ENCODE results near the gene PRRG1.
"Not testable (repeated sequence)": the region's sequence is repeated elsewhere in the genome, so short reads cannot be mapped to it uniquely, and the experiment has no call there.

Gene PRRG1

DNA sequence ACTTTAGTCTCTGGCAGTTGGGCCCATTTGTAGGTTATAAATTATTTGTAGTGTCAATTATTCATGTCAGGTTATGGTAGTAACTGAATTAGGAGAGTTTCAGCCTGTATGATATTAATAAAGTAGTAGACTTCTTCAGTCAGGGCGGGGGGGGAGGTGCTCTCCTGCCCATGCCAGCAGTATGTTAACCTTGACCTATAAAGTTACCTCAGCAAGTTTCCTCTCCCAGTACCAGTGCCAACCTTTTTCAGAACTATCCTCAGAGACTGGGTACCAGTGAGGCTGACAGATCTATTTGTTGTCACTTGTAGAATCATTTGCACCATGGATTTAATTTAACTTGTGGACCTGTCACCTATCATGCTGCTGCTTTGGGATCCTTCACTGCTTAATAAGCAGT lies 88.0 kb downstream of the PRRG1 start:
- no peak for FAIRE-seq
- no peak for DNase-seq (ENCODE audit: insufficient read length)

DNA sequence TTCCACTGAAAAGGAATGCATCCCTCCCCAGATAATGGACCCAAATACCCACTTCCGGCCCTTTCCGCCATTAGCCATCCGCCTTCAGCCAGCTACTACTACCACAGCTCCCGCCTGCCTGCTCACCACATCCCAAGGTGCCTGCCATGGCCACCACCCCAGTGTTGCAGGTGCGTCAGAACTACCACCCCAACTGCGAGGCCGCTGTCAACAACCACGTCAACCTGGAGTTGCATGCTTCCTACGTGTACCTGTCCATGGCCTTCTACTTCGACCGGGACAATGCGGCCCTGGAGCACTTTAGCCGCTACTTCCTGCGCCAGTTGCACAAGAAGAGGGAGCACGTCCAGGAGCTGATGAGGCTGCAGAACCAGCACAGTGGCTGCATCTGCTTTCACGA lies 92.2 kb downstream of the PRRG1 start:
- no peak for TF ChIP-seq POLR2A (IDR thresholded peaks at IDR 0.05; ENCODE audit: low read depth, low read length)
- TF ChIP-seq POLR2AphosphoS5 (IDR thresholded peaks at IDR 0.05; ENCODE audit: low read depth, low read length) = no peak
- TF ChIP-seq TAF1 (IDR thresholded peaks at IDR 0.05; ENCODE audit: borderline replicate concordance, low read depth, low read length) = no peak
- no peak for FAIRE-seq

More for the DNA sequence above, 88.0 kb downstream of the PRRG1 start:
- no peak for TF ChIP-seq POLR2A (IDR thresholded peaks at IDR 0.05; ENCODE audit: low read depth, low read length)
- TF ChIP-seq TAF1 (IDR thresholded peaks at IDR 0.05; ENCODE audit: borderline replicate concordance, low read depth, low read length) = no peak
- TF ChIP-seq POLR2AphosphoS5 (IDR thresholded peaks at IDR 0.05; ENCODE audit: low read depth, low read length) = no peak

DNA sequence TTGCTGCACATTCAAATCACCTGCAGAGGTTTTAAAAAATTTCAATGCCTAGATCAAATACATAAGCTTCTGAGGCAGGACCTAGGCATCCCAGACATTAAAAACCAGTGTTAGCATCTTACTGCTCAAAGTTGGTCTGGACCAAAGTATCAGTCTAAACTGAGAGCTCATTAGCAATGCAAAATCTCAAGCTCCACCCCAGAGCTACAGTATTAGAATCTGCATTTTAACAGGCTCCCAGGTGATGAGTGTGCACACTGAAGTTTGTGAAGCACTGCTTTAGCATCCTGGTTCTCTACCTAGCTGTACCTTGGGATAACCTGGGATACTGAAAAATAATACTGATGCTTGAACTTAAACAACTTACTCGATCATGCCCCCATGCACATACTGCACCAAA lies 96.0 kb downstream of the PRRG1 start:
- no peak for FAIRE-seq
- no peak for TF ChIP-seq POLR2AphosphoS5 (IDR thresholded peaks at IDR 0.05; ENCODE audit: low read depth, low read length)
- TF ChIP-seq TAF1 (IDR thresholded peaks at IDR 0.05; ENCODE audit: borderline replicate concordance, low read depth, low read length) = no peak
- TF ChIP-seq POLR2A (IDR thresholded peaks at IDR 0.05; ENCODE audit: low read depth, low read length) = no peak
- no peak for DNase-seq (ENCODE audit: insufficient read length)

More for the DNA sequence above, 92.2 kb downstream of the PRRG1 start:
- DNase-seq (ENCODE audit: insufficient read length) = no peak

DNA sequence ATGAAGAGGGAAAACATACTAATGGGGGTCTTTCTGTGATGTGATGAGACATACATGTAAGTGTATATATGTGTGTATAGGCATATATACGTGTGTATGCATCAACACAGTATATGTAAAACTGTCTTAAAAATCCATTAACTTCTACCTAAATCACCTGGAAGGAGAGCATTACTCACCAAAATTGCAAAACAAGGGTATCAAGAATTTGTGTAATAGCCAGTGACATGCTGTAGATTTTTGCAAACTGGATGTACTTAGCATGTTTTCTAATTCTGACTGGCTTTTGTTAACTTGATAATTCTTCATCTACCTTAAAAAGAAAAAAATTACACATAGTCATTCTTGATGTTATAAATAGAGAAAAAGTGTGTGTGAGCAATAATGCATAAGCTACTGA lies 104.7 kb downstream of the PRRG1 start:
- FAIRE-seq (no peak), DNase-seq (ENCODE audit: insufficient read length) (no peak)
- no peak for TF ChIP-seq POLR2AphosphoS5 (IDR thresholded peaks at IDR 0.05; ENCODE audit: low read depth, low read length)
- TF ChIP-seq TAF1 (IDR thresholded peaks at IDR 0.05; ENCODE audit: borderline replicate concordance, low read depth, low read length) = no peak

DNA sequence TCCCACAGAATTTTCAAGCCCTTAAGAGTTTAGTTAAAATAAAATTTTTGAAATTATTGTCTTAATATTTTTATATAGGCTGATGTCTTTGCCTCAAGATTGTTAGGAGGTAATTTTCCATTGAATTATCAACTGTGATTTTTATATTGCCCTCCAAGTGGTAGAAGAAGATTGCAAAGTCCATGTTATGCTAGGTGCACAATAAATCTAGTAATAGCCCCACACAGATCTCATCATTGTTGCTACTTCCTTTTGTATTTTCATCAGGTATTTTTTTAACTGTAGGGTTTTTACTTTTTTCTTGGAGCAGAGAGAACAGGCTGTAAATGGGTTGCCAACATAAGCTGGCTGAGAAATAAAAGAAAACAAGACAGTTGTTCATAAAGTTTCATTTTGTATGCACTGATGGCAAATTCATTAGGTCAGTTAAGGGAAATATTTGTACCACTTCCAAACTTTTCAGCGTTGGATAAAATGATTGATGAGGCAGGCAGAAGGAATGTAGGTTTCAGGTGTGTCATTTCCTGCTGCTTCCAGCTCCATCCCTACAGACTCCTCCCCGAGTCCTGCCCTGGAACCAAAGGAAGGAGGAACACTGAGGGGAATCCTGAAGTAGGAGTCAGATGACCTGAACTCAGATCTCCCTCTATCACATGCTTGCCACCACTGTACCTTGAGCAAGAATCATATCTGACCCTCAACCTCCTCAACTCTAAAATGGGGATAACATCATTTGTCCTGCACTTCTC lies 105.5 kb downstream of the PRRG1 start:
- DNase-seq (ENCODE audit: insufficient read length) (no peak), FAIRE-seq (no peak)
- TF ChIP-seq POLR2AphosphoS5 (IDR thresholded peaks at IDR 0.05; ENCODE audit: low read depth, low read length) = no peak
- TF ChIP-seq TAF1 (IDR thresholded peaks at IDR 0.05; ENCODE audit: borderline replicate concordance, low read depth, low read length) = no peak
- TF ChIP-seq POLR2A (IDR thresholded peaks at IDR 0.05; ENCODE audit: low read depth, low read length) = no peak

DNA sequence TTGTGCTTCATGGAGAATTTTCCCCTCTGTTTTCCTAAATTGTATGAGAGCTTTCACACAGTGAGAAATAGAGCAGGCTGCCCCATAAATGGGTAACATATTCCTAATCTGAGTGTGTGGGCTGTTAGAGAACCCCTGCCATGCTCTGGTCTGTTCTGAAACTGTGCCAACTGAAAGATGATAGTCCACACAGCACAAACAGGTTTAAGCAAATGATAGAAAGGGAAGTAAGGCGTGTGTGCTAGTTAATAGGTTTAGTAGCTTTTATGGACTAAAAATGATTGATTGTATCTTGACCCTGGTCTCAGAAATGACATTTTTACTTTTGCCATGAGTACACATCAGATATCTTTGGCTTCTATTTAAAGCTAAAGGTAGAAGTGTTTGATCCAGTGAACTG lies 106.2 kb downstream of the PRRG1 start:
- FAIRE-seq (no peak), DNase-seq (ENCODE audit: insufficient read length) (no peak)
- no peak for TF ChIP-seq POLR2A (IDR thresholded peaks at IDR 0.05; ENCODE audit: low read depth, low read length)
- no peak for TF ChIP-seq TAF1 (IDR thresholded peaks at IDR 0.05; ENCODE audit: borderline replicate concordance, low read depth, low read length)

DNA sequence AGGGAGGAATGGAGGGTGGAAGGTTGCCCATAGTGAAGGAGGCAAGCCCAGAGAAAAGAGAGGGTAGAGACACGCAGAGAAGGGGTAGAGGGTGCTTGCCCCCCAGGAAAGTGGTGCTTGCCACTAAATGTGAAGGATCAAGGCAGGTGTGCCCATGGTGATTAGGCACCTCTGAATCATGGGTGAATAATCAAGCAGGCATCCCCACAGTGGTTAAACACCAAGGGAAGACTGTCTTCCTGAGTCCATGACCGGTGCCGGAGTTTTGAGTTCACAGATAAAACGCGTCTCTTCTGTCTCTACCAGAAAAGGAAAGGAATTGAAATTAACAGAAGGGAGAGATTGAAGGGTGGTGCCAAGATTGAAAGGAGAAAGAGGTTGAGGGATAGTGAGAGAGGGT lies 111.1 kb downstream of the PRRG1 start:
- FAIRE-seq; DNase-seq (ENCODE audit: insufficient read length): not testable (repeated sequence)

DNA sequence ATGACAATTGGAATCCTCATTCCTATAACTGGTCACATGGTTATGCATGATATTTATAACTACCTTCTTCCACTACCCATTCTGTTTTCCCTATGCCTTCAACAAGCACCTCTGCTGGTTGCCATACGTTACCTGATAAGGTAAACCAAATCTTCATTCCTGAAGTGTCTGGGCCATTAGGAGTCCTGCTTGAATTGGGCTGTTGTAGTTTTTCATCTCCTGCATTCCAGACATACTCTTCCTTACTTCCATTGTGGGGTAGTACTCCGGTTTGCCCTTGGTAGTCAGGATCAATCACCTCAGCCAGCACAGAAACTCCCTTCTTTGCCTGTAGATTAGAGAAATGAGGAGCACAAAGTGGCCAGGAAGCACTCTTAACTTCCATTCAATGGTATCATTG lies 113.2 kb downstream of the PRRG1 start:
- TF ChIP-seq TAF1 (IDR thresholded peaks at IDR 0.05; ENCODE audit: borderline replicate concordance, low read depth, low read length) = no peak
- TF ChIP-seq POLR2AphosphoS5 (IDR thresholded peaks at IDR 0.05; ENCODE audit: low read depth, low read length) = no peak
- no peak for TF ChIP-seq POLR2A (IDR thresholded peaks at IDR 0.05; ENCODE audit: low read depth, low read length)
- FAIRE-seq (no peak), DNase-seq (ENCODE audit: insufficient read length) (no peak)

DNA sequence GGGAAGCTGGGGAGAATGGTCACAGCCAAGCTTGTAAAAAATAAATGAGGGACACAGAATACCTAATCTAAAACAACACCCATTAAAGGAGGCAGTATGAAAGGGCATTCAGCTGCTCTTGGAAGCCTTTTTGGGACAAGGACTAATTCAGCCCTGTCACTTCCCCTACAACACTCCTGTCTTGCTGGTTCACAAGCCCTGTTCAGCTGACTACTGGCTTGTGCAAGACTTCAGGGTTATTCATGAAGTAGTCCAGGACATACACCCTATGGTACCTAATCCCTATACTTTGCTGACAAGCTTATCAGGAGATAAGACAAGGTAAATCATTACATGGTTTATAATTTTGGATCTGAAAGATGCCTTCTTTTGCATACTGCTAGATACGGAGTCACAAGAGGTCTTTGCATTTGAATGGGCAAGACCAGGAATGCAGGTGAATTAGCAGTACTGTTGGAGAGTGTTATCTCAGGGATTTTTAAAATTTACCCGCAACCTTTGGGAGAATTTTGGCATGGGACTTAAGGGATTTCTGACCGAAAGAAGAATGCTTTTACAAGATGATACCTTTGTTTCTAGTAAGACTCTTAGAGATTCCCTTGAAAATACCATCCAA lies 119.1 kb downstream of the PRRG1 start:
- no peak for TF ChIP-seq POLR2AphosphoS5 (IDR thresholded peaks at IDR 0.05; ENCODE audit: low read depth, low read length)
- no peak for TF ChIP-seq TAF1 (IDR thresholded peaks at IDR 0.05; ENCODE audit: borderline replicate concordance, low read depth, low read length)
- no peak for TF ChIP-seq POLR2A (IDR thresholded peaks at IDR 0.05; ENCODE audit: low read depth, low read length)
- FAIRE-seq = no peak
- no peak for DNase-seq (ENCODE audit: insufficient read length)

DNA sequence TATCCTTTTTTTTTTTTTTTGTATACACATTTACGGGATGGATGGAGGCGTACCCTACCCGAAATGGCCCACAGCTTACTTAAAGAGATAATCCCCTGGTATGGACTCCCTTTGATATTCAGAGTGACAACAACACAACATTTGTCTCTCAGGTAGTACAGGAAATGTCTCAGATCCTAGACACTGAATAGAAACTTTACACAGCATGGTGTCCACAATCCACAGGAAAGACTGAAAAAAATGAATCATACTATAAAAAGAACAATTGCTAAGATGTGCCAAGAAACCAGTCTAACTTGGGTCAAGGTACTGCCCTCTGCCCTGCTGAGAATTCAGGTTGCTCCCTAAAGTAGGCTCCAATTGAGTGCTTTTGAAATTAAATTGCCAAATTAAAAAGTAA lies 121.5 kb downstream of the PRRG1 start:
- FAIRE-seq = no peak
- DNase-seq (ENCODE audit: insufficient read length) = no peak
- TF ChIP-seq POLR2A (IDR thresholded peaks at IDR 0.05; ENCODE audit: low read depth, low read length) = no peak

DNA sequence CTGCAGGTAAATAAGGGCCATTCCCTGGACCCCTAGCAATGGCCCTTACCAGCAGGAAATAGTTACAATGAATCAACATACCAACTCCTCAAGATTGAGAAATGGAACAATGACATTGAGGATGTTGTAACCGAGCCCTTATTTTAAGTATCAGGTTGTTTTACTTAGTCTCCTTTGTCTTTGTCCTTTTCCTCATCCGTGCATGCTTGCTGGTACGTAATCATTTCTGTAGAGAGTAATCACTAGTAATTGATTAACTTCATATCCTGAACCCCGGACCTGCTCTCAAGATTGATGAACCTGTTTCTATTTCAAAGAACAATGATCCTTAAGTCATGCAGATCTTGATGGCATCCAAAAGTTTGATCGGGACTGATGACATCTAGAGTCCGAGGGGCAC lies 123.7 kb downstream of the PRRG1 start:
- TF ChIP-seq POLR2AphosphoS5 (IDR thresholded peaks at IDR 0.05; ENCODE audit: low read depth, low read length) = no peak
- TF ChIP-seq TAF1 (IDR thresholded peaks at IDR 0.05; ENCODE audit: borderline replicate concordance, low read depth, low read length) = no peak
- TF ChIP-seq POLR2A (IDR thresholded peaks at IDR 0.05; ENCODE audit: low read depth, low read length) = no peak
- no peak for FAIRE-seq
- DNase-seq (ENCODE audit: insufficient read length) = no peak

DNA sequence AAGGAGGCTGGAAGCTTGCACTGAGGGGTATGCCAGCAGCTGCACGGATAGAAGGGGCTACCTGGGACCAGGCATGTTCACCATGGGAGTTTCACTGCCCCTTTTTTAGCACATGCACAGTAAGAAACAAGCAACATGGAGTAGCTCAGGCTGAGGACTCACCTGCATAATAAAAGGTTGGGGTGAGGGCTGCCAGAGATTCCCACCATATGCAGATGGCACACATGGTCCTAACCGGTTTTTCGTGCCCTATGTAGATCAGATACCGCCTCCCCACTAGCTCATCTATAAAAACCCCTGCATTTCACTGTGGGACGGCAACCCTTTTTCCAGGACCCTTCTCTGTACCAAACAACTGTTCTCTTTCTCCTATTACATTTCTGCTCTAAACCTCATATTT lies 125.3 kb downstream of the PRRG1 start:
- TF ChIP-seq POLR2A (IDR thresholded peaks at IDR 0.05; ENCODE audit: low read depth, low read length) (no peak), TAF1 (IDR thresholded peaks at IDR 0.05; ENCODE audit: borderline replicate concordance, low read depth, low read length) (no peak), POLR2AphosphoS5 (IDR thresholded peaks at IDR 0.05; ENCODE audit: low read depth, low read length) (no peak)
- DNase-seq (ENCODE audit: insufficient read length) (no peak), FAIRE-seq (no peak)

All from GM12892 (cell line).